Endodermal cell (in vitro differentiated cells): ENCODE measurements around the gene AMER3. TPM values are rescaled to one million over a fixed set of nuclear protein-coding genes. Genes with fewer than 3 reads are reported as not detected.

Experiments used
- DNase-seq: peaks from one replicate; pipeline ENCODE4 v3.0.0-alpha.2; 2017
- H3K27ac ChIP-seq: 2 replicates; pipeline ENCODE4 v1.5.1; 2013; ENCODE audit warnings: mild to moderate bottlenecking, low read depth, low read length, moderate library complexity
- H3K27me3 ChIP-seq: 2 replicates; pipeline ENCODE4 v1.6.1; 2013; ENCODE audit warnings: mild to moderate bottlenecking, low read length, moderate library complexity; ENCODE audit not compliant: insufficient read depth, control insufficient read depth, poor library complexity, severe bottlenecking
- H3K36me3 ChIP-seq: 2 replicates; pipeline ENCODE4 v1.7.0; 2013; ENCODE audit warnings: mild to moderate bottlenecking, low read length, moderate library complexity; ENCODE audit not compliant: control insufficient read depth, insufficient read depth
- H3K4me1 ChIP-seq: one replicate; pipeline ENCODE4 v1.7.0; 2013; ENCODE audit warnings: low read length; ENCODE audit not compliant: control insufficient read depth, insufficient read depth
- H3K4me3 ChIP-seq: 2 replicates; pipeline ENCODE4 v1.5.1; 2013; ENCODE audit warnings: mild to moderate bottlenecking, low read length, moderate library complexity
- H3K9ac ChIP-seq: 2 replicates; pipeline ENCODE4 v1.6.1; 2013; ENCODE audit warnings: mild to moderate bottlenecking, low read length, moderate library complexity; ENCODE audit not compliant: poor library complexity, severe bottlenecking; ENCODE audit errors: extremely low read depth
- H3K9me3 ChIP-seq: 2 replicates; pipeline ENCODE4 v1.6.1; 2013; ENCODE audit warnings: mild to moderate bottlenecking, low read length, moderate library complexity; ENCODE audit not compliant: control insufficient read depth
- H3K27ac Mint-ChIP-seq: 2 replicates; pipeline ENCODE4 v1.8.0; 2020; ENCODE audit warnings: mixed read lengths
- H3K27me3 Mint-ChIP-seq: 2 replicates; pipeline ENCODE4 v1.8.0; 2021; ENCODE audit warnings: mild to moderate bottlenecking, mixed read lengths; ENCODE audit not compliant: insufficient read depth
- H3K36me3 Mint-ChIP-seq: 2 replicates; pipeline ENCODE4 v1.8.0; 2020; ENCODE audit warnings: low read depth, mixed read lengths
- H3K4me1 Mint-ChIP-seq: 2 replicates; pipeline ENCODE4 v1.8.0; 2020; ENCODE audit warnings: mixed read lengths
- H3K4me3 Mint-ChIP-seq: 2 replicates; pipeline ENCODE4 v1.8.0; 2020; ENCODE audit warnings: mild to moderate bottlenecking, moderate library complexity, mixed read lengths
- H3K9me3 Mint-ChIP-seq: 2 replicates; pipeline ENCODE4 v1.8.0; 2020; ENCODE audit warnings: mild to moderate bottlenecking, mixed read lengths
- WGBS, 2 experiments: methylation state at CpG; one replicate each; pipeline versions ENCODE4 v1.1.5 to v1.1.7; 2013; ENCODE audit warnings: missing lambda C conversion rate in 2 of 2, mixed read lengths in 1 of 2; ENCODE audit not compliant: insufficient coverage in 1 of 2, insufficient read length in 1 of 2; 5-methylcytosine and 5-hydroxymethylcytosine counted together
- total RNA-seq, 2 donors: library from RNA; stranded (reverse); fragmentation: NEBNext Ultra II Directional in 1 of 2; extraction: Animal tissue kit (Norgen Biotek cat#: 25700) in 1 of 2; gene quantifications; 2 replicates in 1 of 2; 3 replicates in 1 of 2; pipeline ENCODE4 v1.2.1, GENCODE V29; 2021
- TF ChIP-seq, protein P1 (sequence below): fragments of 200-600 bp; sonication (generic); conservative IDR thresholded peaks from 2 replicates; pipeline ENCODE4 v1.5.0; 2021; ENCODE audit warnings: antibody characterized with exemption, mild to moderate bottlenecking

Gene AMER3
- total RNA-seq, 2 donors from 2014 or later, result 0.91 to 2.3 TPM

DNA sequence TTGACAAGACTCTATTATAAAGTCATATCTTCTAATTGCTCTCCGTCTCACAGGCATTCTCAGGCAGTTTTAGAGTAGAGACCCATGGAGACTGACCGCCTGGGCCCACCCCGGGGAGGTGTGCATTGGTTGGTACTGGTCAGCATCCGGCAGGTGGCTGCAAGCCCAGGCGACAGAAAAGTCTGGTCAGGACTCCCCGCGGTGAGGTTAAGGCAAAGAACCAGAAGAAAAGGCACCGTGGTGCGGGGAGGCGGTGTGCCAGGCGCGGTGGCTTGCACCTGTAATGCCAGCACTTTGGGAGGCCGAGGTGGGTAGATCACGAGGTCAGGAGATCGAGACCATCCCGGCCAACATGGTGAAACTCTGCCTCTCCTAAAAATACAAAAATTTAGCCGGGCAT lies 32.5 kb downstream of the AMER3 start:
- Histone ChIP-seq H3K4me1 (no peaks in the 10 kb centered on the region), H3K9me3 (peaks cover 9% of the 10 kb centered on the region), H3K9ac (no peak overlapping the region), H3K36me3 (no peaks in the 10 kb centered on the region), H3K27ac (no peak overlapping the region), H3K4me3 (no peak overlapping the region), H3K27me3 (no peaks in the 10 kb centered on the region)
- H3K9me3 Mint-ChIP-seq, result peaks cover 10% of the 10 kb centered on the region
- no peak overlapping the region for H3K4me3 Mint-ChIP-seq
- H3K27ac Mint-ChIP-seq, result no peak overlapping the region
- no peaks in the 10 kb centered on the region for H3K4me1 Mint-ChIP-seq
- TF ChIP-seq, protein P1, sequence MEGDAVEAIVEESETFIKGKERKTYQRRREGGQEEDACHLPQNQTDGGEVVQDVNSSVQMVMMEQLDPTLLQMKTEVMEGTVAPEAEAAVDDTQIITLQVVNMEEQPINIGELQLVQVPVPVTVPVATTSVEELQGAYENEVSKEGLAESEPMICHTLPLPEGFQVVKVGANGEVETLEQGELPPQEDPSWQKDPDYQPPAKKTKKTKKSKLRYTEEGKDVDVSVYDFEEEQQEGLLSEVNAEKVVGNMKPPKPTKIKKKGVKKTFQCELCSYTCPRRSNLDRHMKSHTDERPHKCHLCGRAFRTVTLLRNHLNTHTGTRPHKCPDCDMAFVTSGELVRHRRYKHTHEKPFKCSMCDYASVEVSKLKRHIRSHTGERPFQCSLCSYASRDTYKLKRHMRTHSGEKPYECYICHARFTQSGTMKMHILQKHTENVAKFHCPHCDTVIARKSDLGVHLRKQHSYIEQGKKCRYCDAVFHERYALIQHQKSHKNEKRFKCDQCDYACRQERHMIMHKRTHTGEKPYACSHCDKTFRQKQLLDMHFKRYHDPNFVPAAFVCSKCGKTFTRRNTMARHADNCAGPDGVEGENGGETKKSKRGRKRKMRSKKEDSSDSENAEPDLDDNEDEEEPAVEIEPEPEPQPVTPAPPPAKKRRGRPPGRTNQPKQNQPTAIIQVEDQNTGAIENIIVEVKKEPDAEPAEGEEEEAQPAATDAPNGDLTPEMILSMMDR, result no peak
- H3K36me3 Mint-ChIP-seq, result no peaks in the 10 kb centered on the region
- H3K27me3 Mint-ChIP-seq, result peaks cover 6% of the 10 kb centered on the region
- no peak for DNase-seq
- WGBS, 2 experiments, result 86 to 91% methylated on average over 13 to 17 of the region's 17 CpGs

DNA sequence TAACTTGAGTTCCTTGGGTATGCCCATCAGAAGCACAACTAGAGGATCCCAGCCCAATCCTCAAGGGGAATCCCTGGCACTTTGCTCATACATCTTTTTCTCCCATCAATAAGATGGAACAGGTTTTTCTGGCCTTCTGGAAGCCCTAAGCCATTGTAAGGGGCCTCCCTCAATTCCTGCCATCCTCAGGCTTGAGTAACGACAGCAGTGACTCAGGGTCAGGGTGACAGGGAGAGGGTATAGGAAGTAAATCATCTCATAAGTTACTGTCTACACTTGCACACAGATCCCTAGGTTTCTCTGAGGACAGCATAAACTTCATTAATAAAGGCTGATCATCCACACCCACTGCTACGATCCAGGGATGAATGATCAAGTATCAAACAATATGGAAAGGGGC lies 35.0 kb downstream of the AMER3 start:
- peaks cover 3% of the 10 kb centered on the region for H3K27me3 Mint-ChIP-seq
- no peak overlapping the region for H3K4me3 Mint-ChIP-seq
- Histone ChIP-seq H3K4me1 (no peaks in the 10 kb centered on the region), H3K9me3 (no peaks in the 10 kb centered on the region), H3K36me3 (no peaks in the 10 kb centered on the region), H3K27me3 (no peaks in the 10 kb centered on the region), H3K9ac (no peak overlapping the region), H3K27ac (no peak overlapping the region), H3K4me3 (no peak overlapping the region)
- DNase-seq, result no peak
- TF ChIP-seq, protein P1, result no peak
- no peak overlapping the region for H3K27ac Mint-ChIP-seq
- no peaks in the 10 kb centered on the region for H3K36me3 Mint-ChIP-seq
- no peaks in the 10 kb centered on the region for H3K9me3 Mint-ChIP-seq
- WGBS, 2 experiments, result 88% methylated on average over 2 of the region's 2 CpGs; no CpG with 5 or more reads in 1 of the 2 experiments
- no peaks in the 10 kb centered on the region for H3K4me1 Mint-ChIP-seq

DNA sequence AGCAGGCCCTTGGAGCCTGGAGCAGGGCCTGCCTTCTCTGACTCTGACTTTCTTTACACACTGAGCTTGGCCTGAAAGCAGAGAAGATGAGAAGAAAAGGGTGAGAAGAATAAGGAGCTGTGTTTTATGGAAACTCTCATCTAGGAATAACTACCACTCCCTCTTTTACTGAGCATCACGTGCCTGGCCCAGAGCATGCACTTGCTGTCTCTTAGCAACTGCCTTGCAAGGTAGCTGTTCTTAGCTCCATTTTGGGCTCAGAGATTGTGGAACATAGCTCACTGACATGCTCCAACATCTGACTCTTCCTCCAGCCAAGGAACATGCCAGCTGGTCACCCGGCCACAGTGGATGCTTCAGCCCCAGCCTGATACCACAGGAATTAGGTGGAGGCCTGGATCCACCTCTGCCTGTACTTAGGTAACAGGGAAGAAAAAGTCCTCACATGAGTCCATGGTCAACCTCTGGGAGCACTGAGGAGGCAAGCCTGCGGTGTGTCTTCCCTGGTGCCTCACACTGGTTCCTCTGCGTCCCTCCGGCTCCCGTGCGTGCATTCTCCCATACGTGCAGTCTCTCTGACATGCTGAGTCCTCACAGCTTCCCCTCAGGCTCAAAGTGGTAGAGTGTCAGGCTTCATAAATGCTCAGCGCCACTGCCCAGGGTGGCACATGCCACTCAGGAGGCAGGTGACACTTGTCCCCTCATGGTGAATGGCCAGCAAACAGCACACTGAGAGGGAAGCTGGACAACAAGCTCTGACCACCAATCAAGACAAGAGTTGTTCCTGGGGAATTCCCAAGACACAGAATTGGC lies 35.7 kb downstream of the AMER3 start:
- no peaks in the 10 kb centered on the region for H3K9me3 Mint-ChIP-seq

More for the DNA sequence above, 35.7 kb downstream of the AMER3 start:
- Mint-ChIP-seq H3K36me3 (no peaks in the 10 kb centered on the region), H3K27ac (no peak overlapping the region), H3K27me3 (peaks cover 3% of the 10 kb centered on the region), H3K4me3 (no peak overlapping the region), H3K4me1 (no peaks in the 10 kb centered on the region)
- WGBS, 2 experiments, result 94 to 96% methylated on average over 9 of the region's 9 CpGs
- DNase-seq, result no peak
- H3K9me3 ChIP-seq, result no peaks in the 10 kb centered on the region
- H3K4me1 ChIP-seq, result no peaks in the 10 kb centered on the region
- H3K4me3 ChIP-seq, result no peak overlapping the region
- no peak overlapping the region for H3K27ac ChIP-seq
- TF ChIP-seq, protein P1, result no peak
- no peak overlapping the region for H3K9ac ChIP-seq
- H3K36me3 ChIP-seq, result no peaks in the 10 kb centered on the region
- H3K27me3 ChIP-seq, result no peaks in the 10 kb centered on the region
